Fibroblast of lung (primary cell): ENCODE results near the gene EGFL8.

Source experiments
- CTCF ChIP-seq, 2 donors: IDR thresholded peaks in 1 of 2; conservative IDR thresholded peaks in 1 of 2; 1 replicate in 1 of 2; 2 replicates in 1 of 2; pipeline ENCODE4 v1.5.1; 2011 to 2012; ENCODE audit warnings: low read length in 2 of 2, control low read depth in 1 of 2, inconsistent platforms in 1 of 2, low read depth in 1 of 2, mild to moderate bottlenecking in 1 of 2
- EZH2 ChIP-seq: IDR thresholded peaks from 2 replicates; pipeline ENCODE4 v1.5.1; 2012; ENCODE audit warnings: low read length, control low read depth, mild to moderate bottlenecking; ENCODE audit errors: missing control alignments

- TF ChIP-seq CTCF (conservative IDR thresholded peaks at IDR 0.05 in 1 of 2, IDR thresholded peaks at IDR 0.05 in 1 of 2; ENCODE audit: low read depth in 1 of 2, low read length in 2 of 2), result no peak
- no peak for TF ChIP-seq EZH2
These were observed 6.8 kb downstream of the EGFL8 start for GRCh38 chr6:32171234-32171633.
